Putamen (tissue), 1 donor: Measurements from ENCODE around the gene PTPRG.

ENCODE experiments used
- DNase-seq: peaks from one replicate; pipeline ENCODE4 v3.0.0-alpha.2; 2016; ENCODE audit warnings: low spot score

PTPRG gene

GRCh38 chr3:61562721-61563312 is 1.4 kb downstream of the PTPRG start:
- DNase-seq: no peak

- no peak for DNase-seq
Measured at GRCh38 chr3:61563313-61564271, 2.2 kb downstream of the PTPRG start.

GRCh38 chr3:61564395-61565059 is 3.2 kb downstream of the PTPRG start:
- peak; percentile 58 for DNase-seq

DNA sequence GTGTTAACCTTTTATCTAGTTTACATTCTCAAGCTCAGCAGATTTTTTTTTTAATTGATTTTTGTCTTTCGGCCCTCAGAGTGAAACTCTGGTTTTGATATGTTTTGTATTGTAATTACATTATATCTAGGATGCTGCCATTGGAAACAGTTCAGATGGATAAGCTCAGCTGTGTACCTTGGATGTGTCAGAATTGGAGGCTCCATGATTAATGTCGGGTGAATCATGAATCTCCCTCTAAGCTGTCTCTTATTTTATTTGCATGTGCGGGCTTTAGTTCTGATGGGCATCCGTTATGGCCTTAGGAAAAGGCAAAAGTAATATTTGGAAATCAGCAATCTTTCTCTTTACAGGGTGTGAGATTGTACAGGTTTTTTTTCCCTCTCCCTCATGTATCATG is 4.2 kb downstream of the PTPRG start:
- no peak for DNase-seq

DNA sequence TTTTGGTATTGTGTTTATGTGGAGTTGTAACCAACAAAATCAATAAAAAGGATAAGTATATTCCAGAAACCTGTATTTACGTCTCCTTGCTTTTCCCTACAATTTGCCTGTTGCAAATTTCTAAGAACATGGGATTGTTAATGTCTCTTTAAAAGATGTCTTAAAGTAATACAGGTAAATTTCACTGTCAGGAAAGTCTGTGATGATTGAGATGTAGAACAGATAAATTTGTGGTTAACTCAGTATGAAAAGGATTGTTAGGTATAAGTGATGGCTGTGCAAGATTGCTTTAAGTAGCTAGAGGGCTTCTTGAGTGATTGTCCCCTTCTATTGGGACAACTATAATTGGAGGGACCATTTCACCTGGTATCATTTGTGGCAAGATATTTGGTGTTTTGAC is 6.8 kb downstream of the PTPRG start:
- no peak for DNase-seq

DNA sequence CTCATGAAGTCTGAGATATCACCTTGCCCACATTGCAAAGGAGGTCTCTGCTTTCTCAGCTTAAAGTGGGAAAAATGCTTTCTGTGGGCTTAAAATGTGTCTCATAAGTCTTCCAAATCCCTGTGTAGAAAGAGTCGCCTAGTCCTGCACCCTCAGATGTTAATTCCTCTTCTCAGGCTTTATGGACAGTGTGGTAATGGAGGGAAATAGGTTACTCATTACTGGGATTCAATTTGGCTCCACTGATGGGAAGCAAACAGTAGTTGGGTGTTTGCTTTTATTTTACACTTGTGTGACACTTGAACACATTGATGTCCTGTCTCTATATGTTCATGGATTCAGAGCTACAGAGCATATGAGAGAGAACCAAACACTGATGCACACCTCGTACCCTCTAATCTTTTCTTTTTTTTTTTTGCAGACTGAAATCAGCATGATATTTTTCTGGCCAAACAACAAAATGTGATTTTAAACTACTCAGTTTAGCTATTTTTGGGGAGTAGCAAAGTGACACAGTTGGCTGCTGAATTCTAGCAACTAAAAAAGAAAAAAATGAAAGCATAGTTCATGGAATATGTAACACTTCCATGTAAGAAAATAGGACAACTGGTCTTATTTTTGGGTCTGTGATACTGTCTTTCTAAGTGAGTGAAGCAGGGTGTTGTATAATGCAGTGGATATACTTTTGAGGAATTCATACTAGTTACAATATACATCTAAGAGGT is 8.6 kb downstream of the PTPRG start:
- no peak for DNase-seq

DNA sequence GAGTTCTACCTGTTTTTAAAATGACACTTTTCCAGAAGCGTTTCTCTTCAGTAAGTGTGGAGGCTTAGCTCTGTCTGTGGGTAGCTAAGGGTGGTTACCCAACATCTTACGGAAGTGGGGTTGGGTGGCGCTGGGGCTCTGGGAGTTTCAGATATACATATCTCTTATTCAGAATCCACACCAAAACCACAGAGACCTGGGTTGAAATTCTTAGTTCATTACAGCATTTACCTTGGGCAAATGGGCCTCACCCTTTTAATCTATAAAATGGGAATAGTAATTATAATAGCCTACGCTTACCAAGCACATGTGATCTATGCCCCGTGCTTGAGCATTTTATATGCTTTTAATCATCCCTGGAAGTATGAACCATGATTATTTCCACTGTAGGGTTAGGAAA is 9.4 kb downstream of the PTPRG start:
- no peak for DNase-seq

DNA sequence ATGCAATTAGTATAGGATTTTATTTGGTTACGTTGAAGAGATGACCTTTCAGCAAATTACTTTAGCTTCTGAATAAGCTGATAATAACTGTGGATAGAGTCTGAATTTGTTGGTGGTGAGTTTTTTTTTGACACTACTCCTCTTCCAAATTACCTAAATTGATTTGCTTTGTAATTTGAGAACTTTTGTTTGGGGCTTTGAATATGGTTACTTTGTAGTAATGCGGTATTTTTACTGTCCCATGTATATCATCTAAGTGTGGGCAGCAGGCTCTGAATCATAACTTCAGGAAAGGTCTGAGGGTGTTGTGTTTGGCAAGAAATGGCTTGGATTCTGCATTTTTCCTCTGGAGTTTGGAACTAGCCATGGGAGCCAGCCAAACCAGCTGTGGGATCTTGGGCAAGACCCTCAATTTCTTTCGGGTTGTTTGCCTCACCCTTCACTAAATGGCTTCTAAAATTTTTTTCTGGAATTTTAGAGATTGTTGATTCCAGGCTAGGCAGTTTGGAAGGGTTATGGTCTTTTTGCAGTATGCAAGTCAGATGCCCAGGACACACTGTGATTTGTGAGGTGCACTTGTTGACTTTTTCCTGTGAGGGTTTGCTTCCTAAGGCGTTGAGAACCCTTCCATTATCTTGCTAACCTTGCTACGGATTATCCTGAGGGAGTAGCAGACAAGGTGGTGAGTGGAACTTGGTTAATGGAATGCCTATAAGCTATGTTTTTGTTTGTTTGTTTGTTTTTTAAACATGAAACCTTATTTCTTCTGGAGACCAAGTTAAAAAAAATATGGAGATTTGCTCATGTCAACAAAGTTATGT is 10.4 kb downstream of the PTPRG start:
- DNase-seq: no peak

DNA sequence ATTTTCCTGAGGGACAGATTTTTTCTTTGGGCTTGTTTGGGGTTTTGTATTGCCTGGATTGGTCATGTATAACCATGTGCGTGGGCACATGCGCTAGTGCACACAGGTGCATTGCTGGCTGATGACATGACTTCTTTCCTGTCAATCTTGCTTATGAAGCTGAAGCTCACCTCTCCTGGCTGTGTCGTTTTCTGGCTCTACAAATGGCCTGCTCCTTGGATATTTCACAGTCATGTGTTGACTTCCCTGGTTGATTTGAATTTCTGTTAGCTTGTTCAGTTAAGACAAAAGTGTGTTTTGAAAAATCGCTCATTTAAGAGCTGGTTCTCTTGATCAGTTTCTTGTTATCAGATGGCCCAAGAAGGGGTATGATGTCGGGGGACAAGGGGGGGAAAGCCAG is 11.5 kb downstream of the PTPRG start:
- no peak for DNase-seq

DNA sequence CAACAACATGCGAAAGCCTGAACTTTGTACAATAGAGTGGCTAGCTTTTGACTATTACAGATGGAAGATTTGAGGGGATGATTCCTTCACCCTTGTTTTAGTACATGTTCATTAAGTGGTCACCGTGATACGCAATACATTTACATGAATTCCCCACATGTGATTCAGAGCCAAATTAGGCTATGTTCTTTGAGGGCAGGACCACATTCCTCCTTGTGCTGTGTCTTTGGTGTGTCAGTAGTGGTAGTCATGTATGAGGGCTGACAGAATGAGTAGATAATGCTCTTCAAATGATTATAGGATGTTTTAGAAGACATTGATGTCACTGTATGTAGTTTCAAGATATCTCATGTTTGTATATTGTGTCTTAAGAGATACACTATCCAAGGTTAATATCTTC is 12.1 kb downstream of the PTPRG start:
- no peak for DNase-seq

GRCh38 chr3:61574854-61575253 is 13.5 kb downstream of the PTPRG start:
- DNase-seq: no peak

DNA sequence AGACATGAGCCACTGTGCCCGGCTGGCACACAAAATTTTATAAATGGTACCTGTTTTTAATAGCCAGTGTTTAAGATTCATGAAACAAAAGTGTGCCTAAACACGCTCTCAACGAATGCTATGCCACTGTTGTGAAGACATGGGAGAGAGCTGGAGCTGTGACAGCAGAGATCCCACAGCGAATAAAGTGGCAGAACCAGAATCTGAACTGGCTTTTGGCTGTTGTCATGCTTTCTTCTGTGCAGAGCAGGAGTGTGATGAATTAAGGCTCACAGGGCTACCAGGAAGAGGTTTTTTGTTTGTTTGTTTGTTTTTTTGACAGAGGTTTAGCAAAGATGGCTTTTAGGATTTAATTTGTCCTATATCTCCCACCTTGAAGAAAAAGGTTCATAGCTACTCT is 14.5 kb downstream of the PTPRG start:
- DNase-seq: no peak

- no peak for DNase-seq
Measured at GRCh38 chr3:61577760-61578159, 16.4 kb downstream of the PTPRG start.

- no peak for DNase-seq
Measured at GRCh38 chr3:61578667-61579367, 17.4 kb downstream of the PTPRG start.

GRCh38 chr3:61579685-61580084 is 18.3 kb downstream of the PTPRG start:
- no peak for DNase-seq

DNA sequence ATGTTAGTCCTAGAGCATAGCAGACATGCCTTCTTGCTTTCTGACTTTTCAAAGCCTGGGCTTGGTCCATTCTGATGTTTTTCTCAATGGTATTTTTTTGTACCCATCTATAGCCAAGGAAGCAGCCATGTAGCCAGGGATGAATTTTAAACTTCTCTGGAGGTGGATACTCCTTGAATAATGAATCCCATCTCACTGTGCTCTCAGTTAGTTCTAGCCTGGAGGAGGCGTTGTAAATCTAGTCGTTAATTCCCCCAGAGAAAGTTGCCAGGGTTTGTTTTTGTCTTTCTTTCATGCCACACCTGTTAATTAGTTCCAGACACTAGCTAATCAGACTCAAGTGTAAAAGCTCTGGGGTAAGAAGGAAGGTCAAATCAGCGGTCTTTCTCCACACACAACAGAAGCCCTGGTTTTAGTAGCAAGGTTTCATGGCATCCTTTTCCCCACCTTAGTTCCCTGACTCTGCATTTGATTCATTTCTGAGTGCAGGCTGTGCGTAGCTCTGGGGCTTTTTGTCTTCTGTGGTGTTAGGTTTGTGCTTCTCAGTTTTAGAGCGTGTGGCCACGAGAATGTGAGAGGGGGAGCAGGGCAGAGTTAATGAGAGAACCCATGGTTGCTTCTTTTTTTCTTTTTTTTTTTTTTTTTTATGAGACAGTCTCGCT is 19.7 kb downstream of the PTPRG start:
- no peak for DNase-seq

- DNase-seq: no peak
Measured at GRCh38 chr3:61582287-61582686, 20.9 kb downstream of the PTPRG start.

- no peak for DNase-seq
Measured at GRCh38 chr3:61582846-61583245, 21.5 kb downstream of the PTPRG start.

DNA sequence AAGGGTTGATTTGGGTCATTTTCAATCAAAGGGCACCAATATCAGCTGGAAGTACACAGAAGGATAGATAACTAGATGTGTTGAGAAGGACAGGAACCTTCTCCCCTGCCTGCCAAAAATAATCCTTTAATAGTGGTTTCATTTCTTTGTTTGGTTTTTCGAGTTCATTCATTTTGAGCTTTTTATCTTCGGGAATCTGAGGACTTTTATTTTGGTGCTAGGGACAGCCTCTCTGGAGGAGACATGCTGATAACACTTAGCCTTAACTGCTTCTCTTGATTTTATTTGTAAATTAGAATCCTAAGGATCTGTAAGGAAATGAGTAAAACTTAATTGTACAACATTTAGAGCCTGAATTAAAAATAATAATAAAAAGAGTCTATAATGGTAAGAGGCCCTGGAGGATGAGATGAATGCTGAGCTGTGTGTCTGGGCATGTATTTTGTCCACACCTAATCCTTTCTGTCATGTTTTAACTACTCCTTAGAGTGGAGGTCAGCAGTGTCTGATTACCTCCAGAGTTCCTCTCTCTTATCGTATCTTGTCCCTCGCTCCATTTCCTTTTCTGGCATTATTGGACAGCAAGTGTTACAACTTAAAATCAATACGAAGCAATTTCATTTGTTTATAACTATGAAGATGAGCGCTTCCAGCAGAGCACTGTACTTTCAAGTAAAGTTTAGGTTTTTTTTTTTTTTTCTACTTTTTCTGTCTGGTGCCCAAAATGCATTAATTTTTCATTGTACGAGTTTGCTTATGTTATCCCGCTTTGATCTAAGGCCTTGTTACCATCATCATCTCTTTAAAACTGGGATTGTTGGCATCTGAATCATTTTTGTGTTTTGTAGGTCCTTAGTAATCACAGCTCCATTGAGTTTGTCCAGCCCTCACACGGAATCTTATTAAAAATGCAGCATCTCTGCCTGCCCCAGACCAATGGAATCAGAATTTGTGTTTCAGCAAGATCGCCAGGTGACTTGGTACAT is 22.8 kb downstream of the PTPRG start:
- DNase-seq: no peak
